Measurements from ENCODE around the gene PDSS2.

DNA sequence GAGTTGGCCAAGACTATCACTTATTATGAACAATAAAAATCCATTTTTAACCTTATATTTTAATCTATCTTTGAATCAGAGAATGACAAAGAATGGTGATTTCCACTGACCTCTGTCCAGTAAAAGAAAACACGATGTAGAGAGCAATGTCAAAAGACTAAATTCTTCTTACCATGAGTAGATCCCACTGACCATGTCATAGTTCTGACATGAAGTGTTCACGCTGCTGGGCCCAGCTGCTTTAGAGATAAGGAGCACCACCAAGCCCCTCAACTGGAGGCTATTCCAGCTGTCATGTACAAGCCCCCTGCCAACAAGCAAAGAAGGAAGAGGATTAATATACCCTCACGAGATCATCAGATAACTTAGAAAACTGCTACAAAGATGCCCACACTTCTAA lies 125.3 kb downstream of the PDSS2 start:
- TF ChIP-seq, protein P1, sequence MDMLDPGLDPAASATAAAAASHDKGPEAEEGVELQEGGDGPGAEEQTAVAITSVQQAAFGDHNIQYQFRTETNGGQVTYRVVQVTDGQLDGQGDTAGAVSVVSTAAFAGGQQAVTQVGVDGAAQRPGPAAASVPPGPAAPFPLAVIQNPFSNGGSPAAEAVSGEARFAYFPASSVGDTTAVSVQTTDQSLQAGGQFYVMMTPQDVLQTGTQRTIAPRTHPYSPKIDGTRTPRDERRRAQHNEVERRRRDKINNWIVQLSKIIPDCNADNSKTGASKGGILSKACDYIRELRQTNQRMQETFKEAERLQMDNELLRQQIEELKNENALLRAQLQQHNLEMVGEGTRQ (IDR thresholded peaks at IDR 0.05; ENCODE audit: low read depth, low read length), result no peak
- TF ChIP-seq, protein P2, sequence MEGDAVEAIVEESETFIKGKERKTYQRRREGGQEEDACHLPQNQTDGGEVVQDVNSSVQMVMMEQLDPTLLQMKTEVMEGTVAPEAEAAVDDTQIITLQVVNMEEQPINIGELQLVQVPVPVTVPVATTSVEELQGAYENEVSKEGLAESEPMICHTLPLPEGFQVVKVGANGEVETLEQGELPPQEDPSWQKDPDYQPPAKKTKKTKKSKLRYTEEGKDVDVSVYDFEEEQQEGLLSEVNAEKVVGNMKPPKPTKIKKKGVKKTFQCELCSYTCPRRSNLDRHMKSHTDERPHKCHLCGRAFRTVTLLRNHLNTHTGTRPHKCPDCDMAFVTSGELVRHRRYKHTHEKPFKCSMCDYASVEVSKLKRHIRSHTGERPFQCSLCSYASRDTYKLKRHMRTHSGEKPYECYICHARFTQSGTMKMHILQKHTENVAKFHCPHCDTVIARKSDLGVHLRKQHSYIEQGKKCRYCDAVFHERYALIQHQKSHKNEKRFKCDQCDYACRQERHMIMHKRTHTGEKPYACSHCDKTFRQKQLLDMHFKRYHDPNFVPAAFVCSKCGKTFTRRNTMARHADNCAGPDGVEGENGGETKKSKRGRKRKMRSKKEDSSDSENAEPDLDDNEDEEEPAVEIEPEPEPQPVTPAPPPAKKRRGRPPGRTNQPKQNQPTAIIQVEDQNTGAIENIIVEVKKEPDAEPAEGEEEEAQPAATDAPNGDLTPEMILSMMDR (conservative IDR thresholded peaks at IDR 0.05; ENCODE audit: low read depth, low read length), result no peak
- TF ChIP-seq RFX5 (IDR thresholded peaks at IDR 0.05; ENCODE audit: low read depth, low read length), result no peak
- TF ChIP-seq, protein P3, sequence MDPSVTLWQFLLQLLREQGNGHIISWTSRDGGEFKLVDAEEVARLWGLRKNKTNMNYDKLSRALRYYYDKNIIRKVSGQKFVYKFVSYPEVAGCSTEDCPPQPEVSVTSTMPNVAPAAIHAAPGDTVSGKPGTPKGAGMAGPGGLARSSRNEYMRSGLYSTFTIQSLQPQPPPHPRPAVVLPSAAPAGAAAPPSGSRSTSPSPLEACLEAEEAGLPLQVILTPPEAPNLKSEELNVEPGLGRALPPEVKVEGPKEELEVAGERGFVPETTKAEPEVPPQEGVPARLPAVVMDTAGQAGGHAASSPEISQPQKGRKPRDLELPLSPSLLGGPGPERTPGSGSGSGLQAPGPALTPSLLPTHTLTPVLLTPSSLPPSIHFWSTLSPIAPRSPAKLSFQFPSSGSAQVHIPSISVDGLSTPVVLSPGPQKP (IDR thresholded peaks at IDR 0.05; ENCODE audit: borderline replicate concordance, low read depth, low read length), result no peak
- no peak for TF ChIP-seq POLR2A (IDR thresholded peaks at IDR 0.05; ENCODE audit: low read depth, low read length)
- TF ChIP-seq MXI1 (IDR thresholded peaks at IDR 0.05; ENCODE audit: borderline replicate concordance, low read depth, low read length), result no peak
- TF ChIP-seq MAZ (IDR thresholded peaks at IDR 0.05; ENCODE audit: borderline replicate concordance, low read depth, low read length), result no peak
- TF ChIP-seq NFE2L2 (IDR thresholded peaks at IDR 0.05; ENCODE audit: low read depth, low read length), result no peak
- no peak for TF ChIP-seq BHLHE40 (IDR thresholded peaks at IDR 0.05; ENCODE audit: low read depth, low read length)

Data from IMR-90 (cell line).